Measurements from ENCODE around the gene CFB.
"Not testable (repeated sequence)": the region's sequence is repeated elsewhere in the genome, so short reads cannot be mapped to it uniquely, and the experiment has no call there.

Gene CFB

GRCh38 chr6:31969712-31970603 lies 24.1 kb downstream of the CFB start:
- H3K4me3 Mint-ChIP-seq = peak overlapping the region; percentile 97
- peaks cover 40% of the 10 kb centered on the region for H3K4me1 Mint-ChIP-seq (ENCODE audit: low read depth)
- H3K27ac Mint-ChIP-seq = peak overlapping the region; percentile 99

GRCh38 chr6:31970604-31971271 lies 24.8 kb downstream of the CFB start:
- H3K9me3 Mint-ChIP-seq (ENCODE audit: low read depth) = no peaks in the 10 kb centered on the region
- H3K27ac Mint-ChIP-seq = peak overlapping the region; percentile 99
- peaks cover 40% of the 10 kb centered on the region for H3K4me1 Mint-ChIP-seq (ENCODE audit: low read depth)
- H3K27me3 Mint-ChIP-seq = no peaks in the 10 kb centered on the region
- peaks cover 7% of the 10 kb centered on the region for H3K36me3 Mint-ChIP-seq
- H3K4me3 Mint-ChIP-seq = peak overlapping the region; percentile 97

More at GRCh38 chr6:31969712-31970603, 24.1 kb downstream of the CFB start:
- Mint-ChIP-seq H3K27me3 (no peaks in the 10 kb centered on the region), H3K36me3 (peaks cover 7% of the 10 kb centered on the region), H3K9me3 (ENCODE audit: low read depth) (no peaks in the 10 kb centered on the region)

- H3K4me1 Mint-ChIP-seq (ENCODE audit: low read depth) = peaks cover 40% of the 10 kb centered on the region
- H3K9me3 Mint-ChIP-seq (ENCODE audit: low read depth) = no peaks in the 10 kb centered on the region
- H3K36me3 Mint-ChIP-seq = peaks cover 7% of the 10 kb centered on the region
- no peaks in the 10 kb centered on the region for H3K27me3 Mint-ChIP-seq
- H3K4me3 Mint-ChIP-seq = peak overlapping the region; percentile 97
- peak overlapping the region; percentile 99 for H3K27ac Mint-ChIP-seq
Observed at GRCh38 chr6:31971279-31971992, 25.5 kb downstream of the CFB start.

GRCh38 chr6:31971993-31972708 lies 26.3 kb downstream of the CFB start, which contains the start of gene DXO:
Gene DXO, minus strand, starts transcription at chr6:31972138. Its CDS starts 463 bp downstream, at chr6:31971675.
- Mint-ChIP-seq H3K9me3 (ENCODE audit: low read depth) (no peaks in the 10 kb centered on the region), H3K4me3 (peak within 1 kb of the TSS; percentile 97), H3K27ac (peak within 1 kb of the TSS; percentile 99), H3K4me1 (ENCODE audit: low read depth) (peaks cover 40% of the 10 kb centered on the region), H3K27me3 (no peaks in the 10 kb centered on the region), H3K36me3 (peaks cover 7% of the 10 kb centered on the region)

- Mint-ChIP-seq H3K4me3 (peak overlapping the region; percentile 97), H3K27me3 (no peaks in the 10 kb centered on the region), H3K36me3 (peaks cover 7% of the 10 kb centered on the region), H3K27ac (peak overlapping the region; percentile 99), H3K4me1 (ENCODE audit: low read depth) (peaks cover 40% of the 10 kb centered on the region), H3K9me3 (ENCODE audit: low read depth) (no peaks in the 10 kb centered on the region)
Observed at GRCh38 chr6:31972709-31973350, 26.9 kb downstream of the CFB start.

- H3K4me3 Mint-ChIP-seq; H3K27me3 Mint-ChIP-seq; H3K27ac Mint-ChIP-seq; H3K36me3 Mint-ChIP-seq; H3K9me3 Mint-ChIP-seq (ENCODE audit: low read depth): not testable (repeated sequence)
- H3K4me1 Mint-ChIP-seq (ENCODE audit: low read depth) = peaks cover 40% of the 10 kb centered on the region
Observed at GRCh38 chr6:31976065-31976464, 30.2 kb downstream of the CFB start.

- Mint-ChIP-seq H3K36me3 (peaks cover 3% of the 10 kb centered on the region), H3K9me3 (ENCODE audit: low read depth) (no peaks in the 10 kb centered on the region), H3K4me3 (no peak overlapping the region), H3K27me3 (no peaks in the 10 kb centered on the region), H3K4me1 (ENCODE audit: low read depth) (peaks cover 31% of the 10 kb centered on the region), H3K27ac (peak overlapping the region; percentile 88)
Observed at GRCh38 chr6:31977816-31978431, 32.0 kb downstream of the CFB start.

- Mint-ChIP-seq H3K27me3 (no peaks in the 10 kb centered on the region), H3K27ac (peak overlapping the region; percentile 88), H3K9me3 (ENCODE audit: low read depth) (no peaks in the 10 kb centered on the region), H3K4me1 (ENCODE audit: low read depth) (peaks cover 22% of the 10 kb centered on the region), H3K4me3 (no peak overlapping the region), H3K36me3 (no peaks in the 10 kb centered on the region)
Observed at GRCh38 chr6:31978831-31979230, 32.9 kb downstream of the CFB start.

- Mint-ChIP-seq H3K9me3 (ENCODE audit: low read depth) (no peaks in the 10 kb centered on the region), H3K36me3 (no peaks in the 10 kb centered on the region), H3K4me1 (ENCODE audit: low read depth) (peaks cover 19% of the 10 kb centered on the region), H3K27ac (peak overlapping the region; percentile 89), H3K27me3 (no peaks in the 10 kb centered on the region), H3K4me3 (no peak overlapping the region)
Observed at GRCh38 chr6:31979238-31979898, 33.5 kb downstream of the CFB start.

- H3K4me3 Mint-ChIP-seq = not testable (repeated sequence)
Observed at GRCh38 chr6:31980195-31980876, 34.4 kb downstream of the CFB start.

GRCh38 chr6:31980998-31981397 lies 35.1 kb downstream of the CFB start:
- not testable (repeated sequence) for H3K36me3 Mint-ChIP-seq; H3K27ac Mint-ChIP-seq; H3K27me3 Mint-ChIP-seq; H3K9me3 Mint-ChIP-seq (ENCODE audit: low read depth); H3K4me3 Mint-ChIP-seq
- peaks cover 16% of the 10 kb centered on the region for H3K4me1 Mint-ChIP-seq (ENCODE audit: low read depth)

More at GRCh38 chr6:31980195-31980876, 34.4 kb downstream of the CFB start:
- H3K9me3 Mint-ChIP-seq (ENCODE audit: low read depth); H3K36me3 Mint-ChIP-seq; H3K27me3 Mint-ChIP-seq: not testable (repeated sequence)
- Mint-ChIP-seq H3K27ac (peak overlapping the region; percentile 89), H3K4me1 (ENCODE audit: low read depth) (peaks cover 16% of the 10 kb centered on the region)

- H3K27me3 Mint-ChIP-seq; H3K9me3 Mint-ChIP-seq (ENCODE audit: low read depth); H3K27ac Mint-ChIP-seq; H3K4me3 Mint-ChIP-seq; H3K36me3 Mint-ChIP-seq: not testable (repeated sequence)
- peaks cover 16% of the 10 kb centered on the region for H3K4me1 Mint-ChIP-seq (ENCODE audit: low read depth)
Observed at GRCh38 chr6:31981744-31982143, 35.8 kb downstream of the CFB start, which contains the start of gene C4A. Gene C4A, plus strand, starts transcription at chr6:31982057. Its CDS starts 51 bp downstream, at chr6:31982108.

- not testable (repeated sequence) for H3K9me3 Mint-ChIP-seq (ENCODE audit: low read depth)
Observed at GRCh38 chr6:31989363-31989762, 43.5 kb downstream of the CFB start.

More at GRCh38 chr6:31989363-31989762, 43.5 kb downstream of the CFB start:
- H3K4me1 Mint-ChIP-seq (ENCODE audit: low read depth); H3K27ac Mint-ChIP-seq; H3K27me3 Mint-ChIP-seq; H3K4me3 Mint-ChIP-seq; H3K36me3 Mint-ChIP-seq: not testable (repeated sequence)

Measured in activated naive CD8-positive, alpha-beta T cell (primary cell).